ENCODE measurements around the gene ATP6V0D1.

GRCh38 chr16:67428146-67428731 is 52.7 kb downstream of the ATP6V0D1 start:
- TF ChIP-seq YY1 (IDR thresholded peaks at IDR 0.05; ENCODE audit: insufficient read depth, insufficient read length) (no peak), SUZ12 (IDR thresholded peaks at IDR 0.05; ENCODE audit: extremely low read depth, insufficient read depth, insufficient read length) (no peak)

Measured in NT2/D1 (cell line).